ENCODE data around the gene DIABLO. TPM values are rescaled to one million over a fixed set of nuclear protein-coding genes. Genes with fewer than 3 reads are reported as not detected.

Gene DIABLO
- total RNA-seq, 6 donors from 2014 or later: 27.2 to 61.8 (median 42.1) TPM

DNA sequence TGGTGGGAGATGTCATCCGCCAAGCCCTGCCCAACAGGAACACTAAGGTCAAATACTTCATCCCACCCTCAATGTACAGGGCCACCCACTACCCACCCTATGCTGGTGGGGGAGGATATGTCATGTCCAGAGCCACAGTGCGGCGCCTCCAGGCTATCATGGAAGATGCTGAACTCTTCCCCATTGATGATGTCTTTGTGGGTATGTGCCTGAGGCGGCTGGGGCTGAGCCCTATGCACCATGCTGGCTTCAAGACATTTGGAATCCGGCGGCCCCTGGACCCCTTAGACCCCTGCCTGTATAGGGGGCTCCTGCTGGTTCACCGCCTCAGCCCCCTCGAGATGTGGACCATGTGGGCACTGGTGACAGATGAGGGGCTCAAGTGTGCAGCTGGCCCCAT is 18.9 kb downstream of the DIABLO start:
- WGBS, 2 donors: 85 to 90% methylated on average over 2 to 8 of the region's 8 CpGs
- no peak for DNase-seq
- Histone ChIP-seq H3K9me3 (no peaks in the 10 kb centered on the region), H3K36me3 (peaks cover 9 to 52% (median 41%) of the 10 kb centered on the region in 4 donors), H3K4me1 (peaks cover 18 to 35% (median 21%) of the 10 kb centered on the region in 4 donors), H3K27me3 (peaks cover 0 to 18% (median 11%) of the 10 kb centered on the region in 4 donors), H3K4me3 (no peak overlapping the region), H3K27ac (no peak overlapping the region)
- no peak for ATAC-seq (ENCODE audit: low FRiP score in 2 of 2)
- no peak for TF ChIP-seq EP300 (IDR thresholded peaks at IDR 0.05)
- TF ChIP-seq, protein P1, sequence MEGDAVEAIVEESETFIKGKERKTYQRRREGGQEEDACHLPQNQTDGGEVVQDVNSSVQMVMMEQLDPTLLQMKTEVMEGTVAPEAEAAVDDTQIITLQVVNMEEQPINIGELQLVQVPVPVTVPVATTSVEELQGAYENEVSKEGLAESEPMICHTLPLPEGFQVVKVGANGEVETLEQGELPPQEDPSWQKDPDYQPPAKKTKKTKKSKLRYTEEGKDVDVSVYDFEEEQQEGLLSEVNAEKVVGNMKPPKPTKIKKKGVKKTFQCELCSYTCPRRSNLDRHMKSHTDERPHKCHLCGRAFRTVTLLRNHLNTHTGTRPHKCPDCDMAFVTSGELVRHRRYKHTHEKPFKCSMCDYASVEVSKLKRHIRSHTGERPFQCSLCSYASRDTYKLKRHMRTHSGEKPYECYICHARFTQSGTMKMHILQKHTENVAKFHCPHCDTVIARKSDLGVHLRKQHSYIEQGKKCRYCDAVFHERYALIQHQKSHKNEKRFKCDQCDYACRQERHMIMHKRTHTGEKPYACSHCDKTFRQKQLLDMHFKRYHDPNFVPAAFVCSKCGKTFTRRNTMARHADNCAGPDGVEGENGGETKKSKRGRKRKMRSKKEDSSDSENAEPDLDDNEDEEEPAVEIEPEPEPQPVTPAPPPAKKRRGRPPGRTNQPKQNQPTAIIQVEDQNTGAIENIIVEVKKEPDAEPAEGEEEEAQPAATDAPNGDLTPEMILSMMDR (IDR thresholded peaks at IDR 0.05): no peak
- no peak for TF ChIP-seq POLR2AphosphoS5 (IDR thresholded peaks at IDR 0.05)
- TF ChIP-seq POLR2A (IDR thresholded peaks at IDR 0.05): no peak

DNA sequence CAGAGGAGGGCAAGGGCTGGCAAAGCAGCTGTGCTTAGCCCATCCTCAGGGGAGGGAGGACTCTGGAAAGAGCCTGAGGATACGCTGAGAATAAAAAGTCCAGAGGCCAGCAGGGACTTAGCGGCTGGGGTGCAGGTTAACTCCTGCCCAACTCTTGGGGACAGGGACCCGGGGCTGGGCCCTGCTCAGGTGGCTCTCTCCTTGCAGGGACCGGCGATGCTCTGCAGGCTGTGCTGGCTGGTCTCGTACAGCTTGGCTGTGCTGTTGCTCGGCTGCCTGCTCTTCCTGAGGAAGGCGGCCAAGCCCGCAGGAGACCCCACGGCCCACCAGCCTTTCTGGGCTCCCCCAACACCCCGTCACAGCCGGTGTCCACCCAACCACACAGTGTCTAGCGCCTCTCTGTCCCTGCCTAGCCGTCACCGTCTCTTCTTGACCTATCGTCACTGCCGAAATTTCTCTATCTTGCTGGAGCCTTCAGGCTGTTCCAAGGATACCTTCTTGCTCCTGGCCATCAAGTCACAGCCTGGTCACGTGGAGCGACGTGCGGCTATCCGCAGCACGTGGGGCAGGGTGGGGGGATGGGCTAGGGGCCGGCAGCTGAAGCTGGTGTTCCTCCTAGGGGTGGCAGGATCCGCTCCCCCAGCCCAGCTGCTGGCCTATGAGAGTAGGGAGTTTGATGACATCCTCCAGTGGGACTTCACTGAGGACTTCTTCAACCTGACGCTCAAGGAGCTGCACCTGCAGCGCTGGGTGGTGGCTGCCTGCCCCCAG is 19.6 kb downstream of the DIABLO start:
- 80 to 83% methylated on average over 12 to 27 of the region's 27 CpGs for WGBS, 2 donors
- Histone ChIP-seq H3K4me3 (no peak overlapping the region), H3K9me3 (no peaks in the 10 kb centered on the region), H3K27me3 (peaks cover 0 to 18% (median 11%) of the 10 kb centered on the region in 4 donors), H3K27ac (no peak overlapping the region), H3K4me1 (peaks cover 18 to 35% (median 21%) of the 10 kb centered on the region in 4 donors), H3K36me3 (peaks cover 9 to 46% (median 35%) of the 10 kb centered on the region in 4 donors)
- TF ChIP-seq EP300 (IDR thresholded peaks at IDR 0.05): no peak
- TF ChIP-seq POLR2A (IDR thresholded peaks at IDR 0.05): no peak
- ATAC-seq (ENCODE audit: low FRiP score in 2 of 2) (no peak), DNase-seq (peak in 1 of 2 donors; percentile 61)

DNA sequence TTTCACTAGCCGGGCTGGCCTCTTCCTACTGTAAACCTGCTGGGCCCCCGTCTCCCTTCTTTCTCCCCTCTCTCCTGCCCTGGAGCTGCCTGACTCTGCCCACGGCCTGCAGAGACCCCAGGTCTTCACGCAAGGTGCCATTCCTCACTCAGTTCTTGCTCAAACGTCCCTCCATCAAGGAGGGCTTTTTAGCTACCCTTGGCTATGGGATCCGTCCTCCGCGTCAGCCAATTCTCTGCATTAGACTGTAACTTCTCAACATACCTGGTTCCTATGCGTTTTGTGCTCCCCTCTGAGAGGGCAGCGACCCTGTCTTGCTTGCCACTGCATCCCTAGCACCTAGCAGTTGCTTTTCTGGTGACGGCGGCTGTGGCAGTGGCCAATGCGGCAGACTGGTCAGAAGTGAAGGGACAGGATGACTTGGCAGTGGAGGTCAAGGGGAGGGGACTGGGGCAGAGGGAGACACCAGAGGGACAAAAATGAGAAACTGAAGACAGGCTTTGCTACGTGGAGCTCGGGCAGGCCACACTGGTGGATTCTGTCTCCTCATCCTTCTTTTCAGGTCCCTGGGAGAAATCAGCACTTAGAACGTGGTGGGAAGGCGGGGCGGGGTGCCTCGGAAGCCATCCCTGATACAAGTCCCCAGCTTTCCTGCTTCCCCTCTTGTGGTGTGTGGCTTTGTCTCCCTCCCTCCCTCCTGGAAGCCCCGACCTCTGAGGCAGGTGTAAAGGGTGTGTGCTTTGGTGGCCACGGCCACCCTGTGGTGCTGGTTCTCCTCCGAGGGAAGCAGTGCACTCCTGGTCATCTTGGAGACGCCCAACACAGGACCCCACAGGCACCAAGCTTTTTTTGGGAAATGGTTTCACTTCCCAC is 20.6 kb downstream of the DIABLO start:
- Histone ChIP-seq H3K27me3 (peaks cover 0 to 18% (median 11%) of the 10 kb centered on the region in 4 donors), H3K36me3 (peaks cover 9 to 37% (median 29%) of the 10 kb centered on the region in 4 donors), H3K4me3 (no peak overlapping the region), H3K4me1 (peaks cover 18 to 35% (median 21%) of the 10 kb centered on the region in 4 donors), H3K27ac (no peak overlapping the region), H3K9me3 (no peaks in the 10 kb centered on the region)
- no peak for DNase-seq
- no peak for ATAC-seq (ENCODE audit: low FRiP score in 2 of 2)
- TF ChIP-seq EP300 (IDR thresholded peaks at IDR 0.05) (no peak), POLR2AphosphoS5 (IDR thresholded peaks at IDR 0.05) (no peak), POLR2A (IDR thresholded peaks at IDR 0.05) (no peak)
- TF ChIP-seq, protein P1 (IDR thresholded peaks at IDR 0.05): no peak
- WGBS, 2 donors: 50 to 55% methylated on average over 20 to 23 of the region's 23 CpGs

DNA sequence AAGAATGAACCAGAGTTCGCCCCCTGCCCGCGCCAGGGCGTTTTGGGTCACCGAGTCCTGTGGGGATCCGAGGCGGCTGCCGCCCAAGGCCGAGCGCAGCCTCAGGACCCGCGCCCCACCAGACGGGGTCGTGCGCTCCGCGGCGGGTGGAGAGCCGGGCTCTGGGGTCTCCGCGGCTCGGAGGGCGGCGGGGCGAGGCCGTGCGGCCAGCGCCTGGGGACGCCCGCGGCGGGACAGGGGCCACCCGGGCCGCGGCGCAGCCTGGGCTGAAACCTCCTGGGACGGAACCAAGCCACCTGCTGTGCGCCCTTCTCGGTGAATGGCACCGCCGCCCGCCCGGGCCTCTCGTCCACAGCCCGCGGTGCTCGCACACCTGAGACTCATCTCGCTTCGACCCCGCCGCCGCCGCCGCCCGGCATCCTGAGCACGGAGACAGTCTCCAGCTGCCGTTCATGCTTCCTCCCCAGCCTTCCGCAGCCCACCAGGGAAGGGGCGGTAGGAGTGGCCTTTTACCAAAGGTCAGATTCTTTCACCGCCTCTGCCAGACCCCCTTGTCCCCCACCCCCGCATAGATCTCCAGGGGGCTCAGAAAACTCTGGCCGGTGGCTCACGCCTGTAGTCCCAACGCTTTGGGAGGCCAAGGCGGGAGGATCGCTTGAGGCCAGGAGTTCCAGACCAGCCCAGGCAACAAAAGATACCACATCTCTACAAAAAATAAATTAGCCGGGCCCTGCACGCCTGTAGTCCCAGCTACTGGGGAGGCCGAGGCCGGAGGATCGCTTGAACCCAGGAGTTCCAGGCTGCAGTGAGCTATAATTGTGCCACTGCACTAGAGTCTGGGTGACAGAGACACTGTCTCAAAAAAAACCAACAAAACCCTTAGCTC is 21.4 kb downstream of the DIABLO start:
- H3K4me3 ChIP-seq: peak overlapping the region; percentile 22 to 81 (median 57)
- H3K27ac ChIP-seq: no peak overlapping the region
- peaks cover 18 to 35% (median 21%) of the 10 kb centered on the region in 4 donors for H3K4me1 ChIP-seq
- peak in 1 of 2 donors; percentile 88 for DNase-seq
- peak in 1 of 2 donors; percentile 2 for ATAC-seq (ENCODE audit: low FRiP score in 2 of 2)
- TF ChIP-seq POLR2AphosphoS5 (IDR thresholded peaks at IDR 0.05): no peak
- TF ChIP-seq EP300 (IDR thresholded peaks at IDR 0.05): no peak
- TF ChIP-seq, protein P1 (IDR thresholded peaks at IDR 0.05): no peak
- no peak for TF ChIP-seq POLR2A (IDR thresholded peaks at IDR 0.05)
- WGBS, 2 donors: 39 to 49% methylated on average over 11 to 15 of the region's 71 CpGs
- H3K36me3 ChIP-seq: peaks cover 4 to 30% (median 24%) of the 10 kb centered on the region in 4 donors
- no peaks in the 10 kb centered on the region for H3K9me3 ChIP-seq
- H3K27me3 ChIP-seq: peaks cover 0 to 20% (median 11%) of the 10 kb centered on the region in 4 donors

All from upper lobe of left lung (tissue), 6 donors.